Measurements from ENCODE around the gene AP3M1. TPM values are rescaled to one million over a fixed set of nuclear protein-coding genes. Genes with fewer than 3 reads are reported as not detected.
A peak's percentile ranks its signal among the peaks of the same experiment; 100 is the strongest.

Gene AP3M1
- total RNA-seq (21.8 and 28.4 TPM in 2 replicates), polyA plus RNA-seq (46.1 and 55.3 TPM in 2 replicates), polyA minus RNA-seq (ENCODE audit: low replicate concordance) (15.3 and 15.7 TPM in 2 replicates)
- 27.4 and 29.1 TPM in 2 replicates for polyA plus RNA-seq (2012)

DNA sequence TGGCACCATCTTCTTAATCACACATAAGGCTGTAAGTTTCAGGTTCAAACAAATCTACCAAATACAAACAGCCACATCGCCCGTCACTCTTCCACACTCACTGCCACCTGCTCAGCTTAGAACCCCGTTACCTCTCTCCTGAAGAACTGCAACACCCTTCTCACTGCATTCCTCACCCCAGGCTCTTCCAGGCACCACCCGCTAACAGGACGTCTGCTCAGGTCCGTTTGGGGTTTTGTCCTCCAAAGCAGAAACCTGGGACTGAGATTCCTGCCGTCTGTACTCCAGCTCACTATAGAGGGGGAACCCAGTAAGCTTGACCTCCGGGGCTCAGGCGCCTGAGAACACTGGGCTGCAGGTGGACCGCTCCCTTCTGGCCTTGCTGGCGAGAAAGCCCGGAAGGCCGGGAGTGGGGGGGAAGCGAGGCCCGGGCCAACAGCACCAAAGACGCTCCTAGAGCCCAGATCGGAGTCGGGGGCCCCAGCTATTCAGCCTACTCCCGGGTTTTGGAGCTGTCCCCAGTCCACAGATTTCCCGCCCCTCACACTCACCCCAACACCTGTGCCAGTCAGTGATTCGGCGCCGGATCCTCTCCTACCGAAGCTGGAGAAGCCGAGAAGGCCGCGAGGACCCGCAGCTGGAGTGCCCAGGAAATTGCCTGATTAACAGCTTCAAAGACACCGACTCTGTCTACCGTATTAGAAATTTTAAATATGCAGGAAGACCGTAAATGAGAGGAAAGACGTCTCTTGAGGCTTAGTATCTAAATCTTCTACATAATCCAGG is at the start of gene AP3M1:
TSS of gene AP3M1 (minus strand) at position 625 of the 786 bp plus-strand sequence. CDS start 12,449 bp downstream, outside the sequence.
- Histone ChIP-seq H3K4me3 (replicated peaks in 1 of 4; ENCODE audit: control extremely low read depth in 1 of 4, insufficient read depth in 1 of 4, low read depth in 3 of 4, low read length in 4 of 4) (peak within 1 kb of the TSS; percentile 84 to 98 (median 90)), H2AFZ (ENCODE audit: low read length) (peak within 1 kb of the TSS; percentile 100), H3K36me3 (ENCODE audit: control insufficient read depth, insufficient read depth, low read length) (no peaks in the 10 kb centered on the region), H4K20me1 (ENCODE audit: control insufficient read depth, extremely low read depth, insufficient read depth, low read length) (no peaks in the 10 kb centered on the region), H3K9me3 (ENCODE audit: control insufficient read depth, insufficient read depth, low read depth, low read length) (no peaks in the 10 kb centered on the region), H3K27me3 (ENCODE audit: control insufficient read depth, insufficient read depth, low read length) (no peaks in the 10 kb centered on the region), H3K27ac (ENCODE audit: insufficient read depth, low read length) (peak within 1 kb of the TSS; percentile 97), H3K4me2 (ENCODE audit: extremely low read depth, insufficient read depth, low read length) (peak within 1 kb of the TSS; percentile 93), H3K9ac (ENCODE audit: insufficient read depth, low read length) (peak within 1 kb of the TSS; percentile 84), H3K79me2 (ENCODE audit: control insufficient read depth, insufficient read depth, low read length) (peaks cover 38% of the 10 kb centered on the region), H3K4me1 (ENCODE audit: control insufficient read depth, extremely low read depth, insufficient read depth, low read length) (peaks cover 3% of the 10 kb centered on the region)
- TF ChIP-seq CTCF (conservative IDR thresholded peaks at IDR 0.05 in 1 of 2, IDR thresholded peaks at IDR 0.05 in 1 of 2; ENCODE audit: low read depth in 1 of 2, low read length in 2 of 2) (no peak), EZH2 (IDR thresholded peaks at IDR 0.05; ENCODE audit: low read length, missing control alignments) (no peak)
- no peak for DNase-seq (ENCODE audit: low read depth in 2 of 2)

- DNase-seq (ENCODE audit: low read depth in 2 of 2), result no peak
- H3K4me2 ChIP-seq (ENCODE audit: extremely low read depth, insufficient read depth, low read length), result no peak overlapping the region
- TF ChIP-seq CTCF (conservative IDR thresholded peaks at IDR 0.05 in 1 of 2, IDR thresholded peaks at IDR 0.05 in 1 of 2; ENCODE audit: low read depth in 1 of 2, low read length in 2 of 2) (no peak), EZH2 (IDR thresholded peaks at IDR 0.05; ENCODE audit: low read length, missing control alignments) (no peak)
- H3K27ac ChIP-seq (ENCODE audit: insufficient read depth, low read length), result no peak overlapping the region
- H3K27me3 ChIP-seq (ENCODE audit: control insufficient read depth, insufficient read depth, low read length), result no peaks in the 10 kb centered on the region
- H2AFZ ChIP-seq (ENCODE audit: low read length), result no peak overlapping the region
- no peaks in the 10 kb centered on the region for H4K20me1 ChIP-seq (ENCODE audit: control insufficient read depth, extremely low read depth, insufficient read depth, low read length)
- H3K79me2 ChIP-seq (ENCODE audit: control insufficient read depth, insufficient read depth, low read length), result peaks cover 18% of the 10 kb centered on the region
- no peaks in the 10 kb centered on the region for H3K36me3 ChIP-seq (ENCODE audit: control insufficient read depth, insufficient read depth, low read length)
- H3K9me3 ChIP-seq (ENCODE audit: control insufficient read depth, insufficient read depth, low read depth, low read length), result no peaks in the 10 kb centered on the region
- H3K4me1 ChIP-seq (ENCODE audit: control insufficient read depth, extremely low read depth, insufficient read depth, low read length), result peaks cover 2% of the 10 kb centered on the region
- H3K4me3 ChIP-seq (replicated peaks in 1 of 4; ENCODE audit: control extremely low read depth in 1 of 4, insufficient read depth in 1 of 4, low read depth in 3 of 4, low read length in 4 of 4), result no peak overlapping the region
- no peak overlapping the region for H3K9ac ChIP-seq (ENCODE audit: insufficient read depth, low read length)
These were observed 48.7 kb upstream of the AP3M1 start for GRCh38 chr10:74199315-74199714.

- H3K4me2 ChIP-seq (ENCODE audit: extremely low read depth, insufficient read depth, low read length), result peak overlapping the region; percentile 25
These were observed 44.4 kb upstream of the AP3M1 start for GRCh38 chr10:74194999-74195398.

More at GRCh38 chr10:74194999-74195398, 44.4 kb upstream of the AP3M1 start:
- H3K27me3 ChIP-seq (ENCODE audit: control insufficient read depth, insufficient read depth, low read length), result no peaks in the 10 kb centered on the region
- no peak overlapping the region for H3K4me3 ChIP-seq (replicated peaks in 1 of 4; ENCODE audit: control extremely low read depth in 1 of 4, insufficient read depth in 1 of 4, low read depth in 3 of 4, low read length in 4 of 4)
- TF ChIP-seq CTCF (conservative IDR thresholded peaks at IDR 0.05 in 1 of 2, IDR thresholded peaks at IDR 0.05 in 1 of 2; ENCODE audit: low read depth in 1 of 2, low read length in 2 of 2), result no peak
- no peak for TF ChIP-seq EZH2 (IDR thresholded peaks at IDR 0.05; ENCODE audit: low read length, missing control alignments)
- DNase-seq (ENCODE audit: low read depth in 2 of 2), result peak; percentile 49 to 50
- no peak overlapping the region for H2AFZ ChIP-seq (ENCODE audit: low read length)
- H3K79me2 ChIP-seq (ENCODE audit: control insufficient read depth, insufficient read depth, low read length), result peaks cover 44% of the 10 kb centered on the region
- H3K36me3 ChIP-seq (ENCODE audit: control insufficient read depth, insufficient read depth, low read length), result no peaks in the 10 kb centered on the region
- H3K9me3 ChIP-seq (ENCODE audit: control insufficient read depth, insufficient read depth, low read depth, low read length), result no peaks in the 10 kb centered on the region
- H3K27ac ChIP-seq (ENCODE audit: insufficient read depth, low read length), result no peak overlapping the region
- H4K20me1 ChIP-seq (ENCODE audit: control insufficient read depth, extremely low read depth, insufficient read depth, low read length), result no peaks in the 10 kb centered on the region
- peaks cover 4% of the 10 kb centered on the region for H3K4me1 ChIP-seq (ENCODE audit: control insufficient read depth, extremely low read depth, insufficient read depth, low read length)
- no peak overlapping the region for H3K9ac ChIP-seq (ENCODE audit: insufficient read depth, low read length)
